ENCODE results near the gene GPR33.

DNA sequence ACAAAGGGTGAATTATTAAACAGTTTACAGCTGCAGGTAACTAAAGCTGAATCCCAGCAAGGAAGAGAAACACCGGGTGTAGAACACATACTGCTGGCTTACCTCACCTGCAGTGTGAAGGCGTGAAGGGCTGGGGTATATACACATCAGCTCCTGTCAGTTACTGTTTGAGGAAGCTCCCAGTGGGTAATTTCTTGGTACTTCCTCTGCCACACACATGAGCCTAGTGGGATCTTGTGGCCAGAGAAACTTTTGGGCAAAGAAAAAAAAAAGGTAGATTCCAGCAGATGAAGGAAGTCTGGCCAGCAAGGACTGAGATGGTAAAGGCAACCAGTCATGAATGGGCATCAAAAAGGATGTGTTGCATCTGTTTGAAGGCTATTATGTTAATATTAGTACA, 14.0 kb upstream of the GPR33 start:
- TF ChIP-seq, protein P1, sequence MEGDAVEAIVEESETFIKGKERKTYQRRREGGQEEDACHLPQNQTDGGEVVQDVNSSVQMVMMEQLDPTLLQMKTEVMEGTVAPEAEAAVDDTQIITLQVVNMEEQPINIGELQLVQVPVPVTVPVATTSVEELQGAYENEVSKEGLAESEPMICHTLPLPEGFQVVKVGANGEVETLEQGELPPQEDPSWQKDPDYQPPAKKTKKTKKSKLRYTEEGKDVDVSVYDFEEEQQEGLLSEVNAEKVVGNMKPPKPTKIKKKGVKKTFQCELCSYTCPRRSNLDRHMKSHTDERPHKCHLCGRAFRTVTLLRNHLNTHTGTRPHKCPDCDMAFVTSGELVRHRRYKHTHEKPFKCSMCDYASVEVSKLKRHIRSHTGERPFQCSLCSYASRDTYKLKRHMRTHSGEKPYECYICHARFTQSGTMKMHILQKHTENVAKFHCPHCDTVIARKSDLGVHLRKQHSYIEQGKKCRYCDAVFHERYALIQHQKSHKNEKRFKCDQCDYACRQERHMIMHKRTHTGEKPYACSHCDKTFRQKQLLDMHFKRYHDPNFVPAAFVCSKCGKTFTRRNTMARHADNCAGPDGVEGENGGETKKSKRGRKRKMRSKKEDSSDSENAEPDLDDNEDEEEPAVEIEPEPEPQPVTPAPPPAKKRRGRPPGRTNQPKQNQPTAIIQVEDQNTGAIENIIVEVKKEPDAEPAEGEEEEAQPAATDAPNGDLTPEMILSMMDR (IDR thresholded peaks at IDR 0.05): no peak
- no peak for TF ChIP-seq POLR2A (IDR thresholded peaks at IDR 0.05)
